Measurements from ENCODE around the gene TMEM129.

DNA sequence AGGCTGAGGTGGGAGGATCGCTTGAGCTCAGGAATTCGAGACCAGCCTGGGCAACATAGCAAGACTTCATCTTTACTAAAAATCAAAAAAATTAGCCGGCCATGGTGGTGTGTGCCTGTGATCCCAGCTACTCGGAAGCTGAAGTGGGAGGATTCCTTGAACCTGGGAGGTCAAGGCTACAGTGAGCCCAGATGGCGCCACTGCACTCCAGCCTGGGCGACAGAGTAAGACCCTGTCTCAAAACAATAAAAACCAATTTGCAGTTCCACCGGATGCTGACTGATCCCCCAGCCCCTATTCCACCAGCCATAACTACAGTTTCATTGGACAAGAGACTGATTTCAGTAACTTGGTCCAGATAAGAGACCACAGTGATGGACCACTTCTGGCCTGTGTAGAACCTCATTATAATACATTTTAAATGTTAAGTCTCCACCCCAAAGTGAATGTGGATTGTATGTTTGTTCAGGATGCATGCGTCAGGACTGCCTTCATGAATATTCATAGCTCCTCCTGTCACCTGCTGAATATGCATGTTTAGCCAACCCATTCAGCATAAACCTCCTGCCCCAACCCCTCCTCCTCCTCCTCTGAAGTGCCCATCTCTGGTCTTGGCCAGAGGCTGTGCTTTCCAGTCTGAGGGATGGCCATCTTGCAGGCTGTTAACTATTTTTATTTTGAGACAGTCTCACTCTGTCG, 6.7 kb downstream of the TMEM129 start:
- TF ChIP-seq CHD1 (IDR thresholded peaks at IDR 0.05; ENCODE audit: low read depth, low read length) (no peak), POLR2A (IDR thresholded peaks at IDR 0.05; ENCODE audit: low read depth, low read length) (no peak), GABPA (IDR thresholded peaks at IDR 0.05; ENCODE audit: low read depth) (no peak), RELA (IDR thresholded peaks at IDR 0.05; ENCODE audit: borderline replicate concordance, partially characterized antibody) (no peak), EZH2 (IDR thresholded peaks at IDR 0.05; ENCODE audit: borderline replicate concordance, control insufficient read depth, low read depth, low read length) (no peak), SREBF2 (IDR thresholded peaks at IDR 0.05; ENCODE audit: low read length) (no peak), PAX8 (IDR thresholded peaks at IDR 0.05) (no peak), MTA2 (IDR thresholded peaks at IDR 0.05; ENCODE audit: low read depth) (no peak), RAD21 (IDR thresholded peaks at IDR 0.05; ENCODE audit: insufficient read depth, low read depth, low read length) (no peak)
- TF ChIP-seq, protein P1, sequence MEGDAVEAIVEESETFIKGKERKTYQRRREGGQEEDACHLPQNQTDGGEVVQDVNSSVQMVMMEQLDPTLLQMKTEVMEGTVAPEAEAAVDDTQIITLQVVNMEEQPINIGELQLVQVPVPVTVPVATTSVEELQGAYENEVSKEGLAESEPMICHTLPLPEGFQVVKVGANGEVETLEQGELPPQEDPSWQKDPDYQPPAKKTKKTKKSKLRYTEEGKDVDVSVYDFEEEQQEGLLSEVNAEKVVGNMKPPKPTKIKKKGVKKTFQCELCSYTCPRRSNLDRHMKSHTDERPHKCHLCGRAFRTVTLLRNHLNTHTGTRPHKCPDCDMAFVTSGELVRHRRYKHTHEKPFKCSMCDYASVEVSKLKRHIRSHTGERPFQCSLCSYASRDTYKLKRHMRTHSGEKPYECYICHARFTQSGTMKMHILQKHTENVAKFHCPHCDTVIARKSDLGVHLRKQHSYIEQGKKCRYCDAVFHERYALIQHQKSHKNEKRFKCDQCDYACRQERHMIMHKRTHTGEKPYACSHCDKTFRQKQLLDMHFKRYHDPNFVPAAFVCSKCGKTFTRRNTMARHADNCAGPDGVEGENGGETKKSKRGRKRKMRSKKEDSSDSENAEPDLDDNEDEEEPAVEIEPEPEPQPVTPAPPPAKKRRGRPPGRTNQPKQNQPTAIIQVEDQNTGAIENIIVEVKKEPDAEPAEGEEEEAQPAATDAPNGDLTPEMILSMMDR (IDR thresholded peaks at IDR 0.05 in 2 of 3, conservative IDR thresholded peaks at IDR 0.05 in 1 of 3; ENCODE audit: control insufficient read depth in 2 of 3, extremely low read depth in 1 of 3, insufficient read depth in 1 of 3, low read depth in 3 of 3, low read length in 3 of 3): no peak
- TF ChIP-seq, protein P2, sequence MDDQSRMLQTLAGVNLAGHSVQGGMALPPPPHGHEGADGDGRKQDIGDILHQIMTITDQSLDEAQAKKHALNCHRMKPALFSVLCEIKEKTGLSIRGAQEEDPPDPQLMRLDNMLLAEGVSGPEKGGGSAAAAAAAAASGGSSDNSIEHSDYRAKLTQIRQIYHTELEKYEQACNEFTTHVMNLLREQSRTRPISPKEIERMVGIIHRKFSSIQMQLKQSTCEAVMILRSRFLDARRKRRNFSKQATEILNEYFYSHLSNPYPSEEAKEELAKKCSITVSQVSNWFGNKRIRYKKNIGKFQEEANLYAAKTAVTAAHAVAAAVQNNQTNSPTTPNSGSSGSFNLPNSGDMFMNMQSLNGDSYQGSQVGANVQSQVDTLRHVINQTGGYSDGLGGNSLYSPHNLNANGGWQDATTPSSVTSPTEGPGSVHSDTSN (IDR thresholded peaks at IDR 0.05; ENCODE audit: insufficient replicate concordance, low read depth, low read length): no peak

Measured in GM12878 (cell line).